Astrocyte (in vitro differentiated cells and primary cell): ENCODE measurements around the gene FRMPD3. TPM values are rescaled to one million over a fixed set of nuclear protein-coding genes. Genes with fewer than 3 reads are reported as not detected.

Experiments used
- DNase-seq: peaks from one replicate; pipeline ENCODE4 v3.0.0-alpha.2; 2010; ENCODE audit warnings: low read depth
- FAIRE-seq: peaks from 2 replicates; lab custom pipeline; 2011; peaks lifted over from hg19 to GRCh38; lab: Jason Lieb, UNC
- H2AFZ ChIP-seq: 2 replicates; pipeline ENCODE4 v1.6.0; 2012; ENCODE audit warnings: low read depth, low read length, inconsistent platforms
- H3K27ac ChIP-seq: 2 replicates; pipeline ENCODE4 v1.5.1; 2011; ENCODE audit warnings: low read depth, low read length, inconsistent platforms
- H3K27me3 ChIP-seq: 2 replicates; pipeline ENCODE4 v1.6.0; 2011; ENCODE audit warnings: low read length, inconsistent platforms; ENCODE audit not compliant: insufficient read depth
- H3K36me3 ChIP-seq: 2 replicates; pipeline ENCODE4 v1.5.1; 2011; ENCODE audit warnings: low read length, inconsistent platforms; ENCODE audit not compliant: insufficient read depth
- H3K4me1 ChIP-seq: 2 replicates; pipeline ENCODE4 v1.5.1; 2011; ENCODE audit warnings: low read length, inconsistent platforms; ENCODE audit not compliant: insufficient read depth
- H3K4me2 ChIP-seq: 2 replicates; pipeline ENCODE4 v1.6.0; 2012; ENCODE audit warnings: low read length, inconsistent platforms
- H3K4me3 ChIP-seq: 2 replicates; pipeline ENCODE4 v1.5.1; 2011; ENCODE audit warnings: low read depth, mild to moderate bottlenecking, low read length, inconsistent platforms; ENCODE audit not compliant: insufficient read depth
- H3K79me2 ChIP-seq: 2 replicates; pipeline ENCODE4 v1.6.0; 2012; ENCODE audit warnings: mild to moderate bottlenecking, low read length, inconsistent platforms; ENCODE audit not compliant: insufficient read depth
- H3K9ac ChIP-seq: 2 replicates; pipeline ENCODE4 v1.6.0; 2012; ENCODE audit warnings: mild to moderate bottlenecking, low read length, inconsistent platforms
- H3K9me3 ChIP-seq: 2 replicates; pipeline ENCODE4 v1.5.1; 2012; ENCODE audit warnings: low read depth, mild to moderate bottlenecking, low read length, inconsistent platforms; ENCODE audit not compliant: insufficient read depth
- H4K20me1 ChIP-seq: 2 replicates; pipeline ENCODE4 v1.6.0; 2012; ENCODE audit warnings: low read length, inconsistent platforms; ENCODE audit not compliant: insufficient read depth
- H3K27ac Mint-ChIP-seq: one replicate; pipeline ENCODE4 v1.8.0; 2021; ENCODE audit warnings: mild to moderate bottlenecking, mixed read lengths; ENCODE audit not compliant: unreplicated experiment
- H3K27me3 Mint-ChIP-seq: one replicate; pipeline ENCODE4 v1.8.0; 2021; ENCODE audit warnings: low read depth, mixed read lengths; ENCODE audit not compliant: unreplicated experiment
- H3K36me3 Mint-ChIP-seq: one replicate; pipeline ENCODE4 v1.8.0; 2021; ENCODE audit warnings: low read depth, mixed read lengths; ENCODE audit not compliant: unreplicated experiment
- H3K4me1 Mint-ChIP-seq: one replicate; pipeline ENCODE4 v1.8.0; 2021; ENCODE audit warnings: low read depth, mixed read lengths; ENCODE audit not compliant: unreplicated experiment
- H3K4me3 Mint-ChIP-seq: one replicate; pipeline ENCODE4 v1.8.0; 2021; ENCODE audit warnings: mild to moderate bottlenecking, moderate library complexity, mixed read lengths; ENCODE audit not compliant: unreplicated experiment
- H3K9me3 Mint-ChIP-seq: one replicate; pipeline ENCODE4 v1.8.0; 2021; ENCODE audit warnings: mild to moderate bottlenecking, mixed read lengths; ENCODE audit not compliant: unreplicated experiment
- CTCF ChIP-seq: IDR thresholded peaks from 2 replicates; pipeline ENCODE4 v1.5.1; 2011; ENCODE audit warnings: low read depth, mild to moderate bottlenecking, inconsistent platforms, low read length, moderate library complexity; ENCODE audit not compliant: insufficient read depth
- EZH2 ChIP-seq: IDR thresholded peaks from 2 replicates; pipeline ENCODE4 v1.6.1; 2012; ENCODE audit warnings: mild to moderate bottlenecking, low read length, inconsistent platforms; ENCODE audit not compliant: insufficient read depth
- total RNA-seq: library from RNA; stranded (reverse); gene quantifications from 2 replicates; pipeline ENCODE4 v1.2.1, GENCODE V29; 2021

FRMPD3 gene
- total RNA-seq, 1 donor from 2014 or later, result 2.3 TPM

- TF ChIP-seq EZH2 (no peak), CTCF (no peak)
- Mint-ChIP-seq H3K9me3 (no peaks in the 10 kb centered on the region), H3K4me3 (no peak overlapping the region), H3K27me3 (peaks cover 6% of the 10 kb centered on the region), H3K27ac (no peak overlapping the region), H3K4me1 (no peaks in the 10 kb centered on the region), H3K36me3 (no peaks in the 10 kb centered on the region)
- Histone ChIP-seq H3K9me3 (no peaks in the 10 kb centered on the region), H3K4me1 (no peaks in the 10 kb centered on the region), H3K36me3 (no peaks in the 10 kb centered on the region), H2AFZ (no peak overlapping the region), H4K20me1 (no peaks in the 10 kb centered on the region), H3K27ac (no peak overlapping the region), H3K4me2 (no peak overlapping the region), H3K79me2 (no peaks in the 10 kb centered on the region), H3K27me3 (no peaks in the 10 kb centered on the region), H3K9ac (no peak overlapping the region), H3K4me3 (no peak overlapping the region)
- FAIRE-seq (no peak), DNase-seq (no peak)
These were observed 47.3 kb downstream of the FRMPD3 start for GRCh38 chrX:107496786-107497185.

Other genes starting within 250 kb of the FRMPD3 start
- gene NUP62CL, start 243.2 kb upstream of the FRMPD3 start, total RNA-seq, result 0.52 TPM in 1 of 2 replicates, not detected in the other
- gene DNAAF6, start 243.0 kb upstream of the FRMPD3 start, total RNA-seq, result not detected in 2 replicates
- 155 and 161 TPM in 2 replicates for gene PRPS1, start 178.9 kb downstream of the FRMPD3 start, total RNA-seq